ENCODE data around the gene LAMA3.

- TF ChIP-seq CTCF (IDR thresholded peaks at IDR 0.05): no peak
- no peak for TF ChIP-seq POLR2AphosphoS5 (IDR thresholded peaks at IDR 0.05; ENCODE audit: low read depth, low read length)
- no peak for TF ChIP-seq REST (IDR thresholded peaks at IDR 0.05; ENCODE audit: insufficient read depth in 1 of 2, low read depth in 2 of 2, low read length in 1 of 2)
- TF ChIP-seq SIN3A (IDR thresholded peaks at IDR 0.05; ENCODE audit: borderline replicate concordance, insufficient read depth, low read depth, low read length): no peak
Observed at GRCh38 chr18:23746851-23747250, 57.6 kb downstream of the LAMA3 start.

Data from Panc1 (cell line).